ENCODE measurements around the gene CELF4.
"Not testable (repeated sequence)": the region's sequence is repeated elsewhere in the genome, so short reads cannot be mapped to it uniquely, and the experiment has no call there.

Gene CELF4

DNA sequence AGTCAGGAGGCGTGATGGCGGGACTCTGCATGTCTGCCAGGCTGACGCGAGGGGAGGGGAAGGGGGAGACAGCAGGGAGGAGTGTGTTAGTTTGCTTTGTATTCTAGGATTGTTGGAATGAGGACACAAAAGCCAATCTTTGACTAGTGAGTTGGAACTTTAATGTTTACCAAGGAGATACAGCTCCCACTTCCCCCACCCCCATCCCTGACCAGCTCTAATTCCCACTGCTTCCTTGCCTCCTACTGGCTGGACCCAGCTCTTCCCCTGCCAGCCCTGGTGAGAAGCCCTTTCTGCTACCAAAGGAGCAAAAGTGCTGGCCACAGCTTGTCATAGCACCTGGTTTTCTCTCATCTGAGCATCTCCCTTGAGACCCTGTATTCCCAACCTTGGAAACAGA, 84.5 kb downstream of the CELF4 start:
- Histone ChIP-seq H3K4me1 (ENCODE audit: insufficient read depth, low read length) (peaks cover 20% of the 10 kb centered on the region), H3K9ac (ENCODE audit: low read depth, low read length) (no peak overlapping the region), H3K36me3 (ENCODE audit: insufficient read depth, low read length) (no peaks in the 10 kb centered on the region), H3K9me3 (ENCODE audit: control insufficient read depth, insufficient read depth, low read length) (no peaks in the 10 kb centered on the region)

DNA sequence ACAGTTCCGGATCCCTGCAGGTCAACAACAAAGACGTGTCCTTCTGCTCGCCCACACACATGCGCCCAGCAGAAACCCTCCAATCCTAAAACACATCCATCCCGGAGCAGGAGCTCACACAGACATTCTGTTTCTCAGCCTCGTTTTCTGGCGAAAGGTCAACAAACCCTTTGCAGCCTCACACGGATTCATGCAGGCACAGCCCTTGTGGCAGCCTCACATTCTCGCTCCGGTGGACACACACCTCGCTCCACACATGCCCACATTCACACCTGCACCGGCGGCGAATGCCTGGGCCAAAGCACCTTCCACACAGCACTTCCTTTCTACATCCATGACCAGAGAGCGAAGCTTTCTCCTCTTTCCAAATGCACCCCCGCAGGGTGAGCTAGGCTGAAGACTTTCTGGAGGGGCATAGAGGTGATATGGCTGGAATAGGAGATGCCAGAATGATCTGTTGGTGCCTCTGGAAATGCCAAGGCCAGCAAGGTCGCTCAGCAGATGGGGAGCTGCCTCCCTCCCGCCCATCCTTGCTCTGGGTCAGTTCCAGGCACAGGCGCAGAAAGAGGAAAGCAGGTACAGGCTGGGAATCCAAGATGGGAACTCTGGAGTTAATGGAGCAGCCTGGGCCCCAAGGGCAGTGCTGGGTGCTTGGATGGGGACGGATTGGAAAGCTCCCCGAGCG, 88.8 kb downstream of the CELF4 start:
- no peaks in the 10 kb centered on the region; the same call in 1 of the 2 replicates for H3K9me3 ChIP-seq (ENCODE audit: control insufficient read depth, insufficient read depth, low read length)
- no peak overlapping the region for H3K9ac ChIP-seq (ENCODE audit: low read depth, low read length)
- no peaks in the 10 kb centered on the region for H3K36me3 ChIP-seq (ENCODE audit: insufficient read depth, low read length)
- H3K4me1 ChIP-seq (ENCODE audit: insufficient read depth, low read length) = peaks cover 4% of the 10 kb centered on the region; the same call in 1 of the 2 replicates

DNA sequence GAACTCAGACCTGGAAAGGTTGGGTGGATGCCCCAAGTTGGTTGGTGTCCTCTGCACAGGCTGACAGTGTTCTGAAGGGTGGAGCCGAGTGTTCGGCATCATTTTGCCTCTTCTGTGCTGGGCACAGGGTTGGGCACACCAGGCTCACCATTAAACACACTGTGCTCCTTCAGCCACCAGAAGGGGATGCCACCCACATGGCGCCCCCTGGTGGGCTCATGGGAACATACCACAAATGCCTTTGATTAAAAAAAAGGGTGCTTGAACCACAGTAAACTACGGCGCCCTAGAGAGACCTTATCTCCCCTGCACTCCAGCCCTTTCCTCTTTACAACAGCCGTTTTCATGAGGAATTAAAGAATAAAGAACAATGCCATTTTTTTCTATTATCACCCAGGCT, 89.4 kb downstream of the CELF4 start:
- Histone ChIP-seq H3K9me3 (ENCODE audit: control insufficient read depth, insufficient read depth, low read length) (no peaks in the 10 kb centered on the region; the same call in 1 of the 2 replicates), H3K4me1 (ENCODE audit: insufficient read depth, low read length) (no peaks in the 10 kb centered on the region; the same call in 1 of the 2 replicates), H3K9ac (ENCODE audit: low read depth, low read length) (no peak overlapping the region), H3K36me3 (ENCODE audit: insufficient read depth, low read length) (no peaks in the 10 kb centered on the region)

DNA sequence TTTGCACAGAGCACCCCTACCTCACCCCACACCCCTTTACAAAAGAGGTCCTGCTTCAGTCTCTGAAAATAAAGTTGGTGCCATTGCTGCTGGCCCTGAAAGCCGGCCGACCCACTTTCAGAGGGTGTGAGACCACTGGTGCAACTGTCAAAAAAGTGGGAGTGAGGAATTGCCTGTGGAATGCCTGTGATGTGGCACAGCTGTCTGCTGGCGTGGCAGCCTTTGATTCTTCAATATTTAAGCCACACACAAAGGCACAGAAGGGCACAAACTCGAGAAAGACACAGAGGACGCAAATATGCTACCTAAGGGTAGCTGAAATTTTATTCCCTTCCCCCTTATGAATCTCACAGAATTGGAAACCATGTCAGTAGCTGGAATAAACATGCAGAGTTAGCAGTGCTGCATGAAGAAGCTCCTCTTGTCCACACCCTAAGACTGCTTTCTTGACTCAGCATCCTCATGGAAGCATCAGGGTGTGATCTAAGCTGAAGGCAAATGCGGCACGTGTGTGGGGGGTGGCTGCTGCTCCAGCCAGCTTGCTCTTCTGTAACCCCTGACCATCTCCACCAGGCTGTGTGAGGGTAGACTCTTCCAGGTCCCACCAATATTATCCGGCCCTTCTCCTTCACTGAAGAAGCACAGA, 92.3 kb downstream of the CELF4 start:
- no peaks in the 10 kb centered on the region for H3K4me1 ChIP-seq (ENCODE audit: insufficient read depth, low read length)
- no peaks in the 10 kb centered on the region for H3K36me3 ChIP-seq (ENCODE audit: insufficient read depth, low read length)
- no peaks in the 10 kb centered on the region; the same call in 1 of the 2 replicates for H3K9me3 ChIP-seq (ENCODE audit: control insufficient read depth, insufficient read depth, low read length)
- H3K9ac ChIP-seq (ENCODE audit: low read depth, low read length) = no peak overlapping the region

DNA sequence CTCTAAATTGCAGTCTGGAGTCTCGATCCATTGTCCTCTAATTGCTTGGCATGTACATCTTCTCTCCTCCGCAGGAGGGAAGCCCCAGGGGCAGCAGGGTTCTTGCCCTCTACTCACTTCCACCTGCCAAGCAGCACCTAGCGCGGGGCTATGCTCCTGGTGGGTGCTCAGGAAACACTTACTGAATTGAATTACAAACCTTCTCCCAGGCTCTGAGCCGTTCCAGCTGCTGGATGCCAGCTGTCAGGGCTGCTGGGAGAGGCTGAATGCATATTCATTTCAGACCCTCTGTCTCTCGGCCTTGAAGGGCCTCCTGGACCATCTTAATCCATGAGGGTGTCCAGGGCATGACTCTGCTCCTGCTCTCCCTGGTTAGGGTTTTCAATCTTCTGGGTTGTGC, 94.0 kb downstream of the CELF4 start:
- H3K4me1 ChIP-seq (ENCODE audit: insufficient read depth, low read length) = no peaks in the 10 kb centered on the region
- H3K36me3 ChIP-seq (ENCODE audit: insufficient read depth, low read length) = no peaks in the 10 kb centered on the region
- H3K9me3 ChIP-seq (ENCODE audit: control insufficient read depth, insufficient read depth, low read length) = no peaks in the 10 kb centered on the region; the same call in 1 of the 2 replicates
- no peak overlapping the region for H3K9ac ChIP-seq (ENCODE audit: low read depth, low read length)

DNA sequence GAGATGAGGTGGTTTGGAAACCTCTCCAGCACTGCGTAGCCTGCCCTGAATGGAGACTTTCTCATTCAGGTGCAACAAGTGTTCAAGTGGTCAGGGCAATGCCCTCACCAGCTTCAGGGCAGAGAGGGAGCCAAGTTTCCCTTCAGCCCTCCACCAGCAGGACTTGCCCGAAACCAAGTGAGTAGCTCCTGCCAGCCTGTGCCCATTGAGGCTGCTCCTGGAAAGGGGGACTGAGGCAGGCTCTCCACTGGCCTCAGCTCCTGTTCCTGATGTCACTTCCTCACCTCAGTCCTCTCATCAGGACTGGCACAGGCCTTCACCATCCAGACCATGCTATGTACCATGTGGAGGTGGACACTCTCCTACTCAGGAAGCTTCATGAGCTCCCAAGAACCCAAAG, 94.6 kb downstream of the CELF4 start:
- Histone ChIP-seq H3K4me1 (ENCODE audit: insufficient read depth, low read length) (no peaks in the 10 kb centered on the region), H3K9me3 (ENCODE audit: control insufficient read depth, insufficient read depth, low read length) (no peaks in the 10 kb centered on the region; the same call in 1 of the 2 replicates), H3K36me3 (ENCODE audit: insufficient read depth, low read length) (no peaks in the 10 kb centered on the region), H3K9ac (ENCODE audit: low read depth, low read length) (no peak overlapping the region)

DNA sequence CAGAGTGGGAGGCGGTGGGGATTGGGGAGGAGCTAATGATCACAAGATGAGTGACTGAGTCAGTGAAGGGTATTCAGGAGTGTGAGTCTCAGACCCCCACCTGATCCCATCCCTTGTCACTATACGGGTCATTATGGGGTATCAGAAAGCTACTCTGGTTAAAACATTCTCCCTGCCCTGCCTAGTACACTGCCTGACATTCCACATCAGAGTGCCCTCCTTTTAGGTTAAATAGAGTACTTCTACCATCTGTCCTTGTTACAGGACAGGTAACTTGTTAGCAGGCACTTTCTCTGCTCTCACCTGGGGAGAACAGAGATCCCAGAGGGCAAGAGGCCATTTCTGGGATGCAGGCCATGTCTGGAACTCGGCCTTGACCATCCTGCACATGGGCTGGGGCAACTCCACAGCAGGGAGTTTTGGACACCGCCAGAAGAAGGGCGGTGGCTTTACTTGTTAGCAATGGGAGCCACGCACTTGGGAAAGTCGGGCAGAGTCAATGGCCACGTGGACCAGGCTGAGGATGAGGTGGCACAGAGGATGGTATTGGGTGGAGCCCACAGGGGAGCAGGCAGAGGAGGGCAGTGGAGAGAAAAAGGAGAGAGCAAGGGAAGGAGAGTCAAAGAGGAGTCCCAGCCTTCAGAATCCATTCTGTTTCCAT, 98.5 kb downstream of the CELF4 start:
- Histone ChIP-seq H3K9me3 (ENCODE audit: control insufficient read depth, insufficient read depth, low read length) (no peaks in the 10 kb centered on the region), H3K4me1 (ENCODE audit: insufficient read depth, low read length) (peaks cover 5% of the 10 kb centered on the region; the same call in 1 of the 2 replicates), H3K9ac (ENCODE audit: low read depth, low read length) (no peak overlapping the region), H3K36me3 (ENCODE audit: insufficient read depth, low read length) (no peaks in the 10 kb centered on the region)

DNA sequence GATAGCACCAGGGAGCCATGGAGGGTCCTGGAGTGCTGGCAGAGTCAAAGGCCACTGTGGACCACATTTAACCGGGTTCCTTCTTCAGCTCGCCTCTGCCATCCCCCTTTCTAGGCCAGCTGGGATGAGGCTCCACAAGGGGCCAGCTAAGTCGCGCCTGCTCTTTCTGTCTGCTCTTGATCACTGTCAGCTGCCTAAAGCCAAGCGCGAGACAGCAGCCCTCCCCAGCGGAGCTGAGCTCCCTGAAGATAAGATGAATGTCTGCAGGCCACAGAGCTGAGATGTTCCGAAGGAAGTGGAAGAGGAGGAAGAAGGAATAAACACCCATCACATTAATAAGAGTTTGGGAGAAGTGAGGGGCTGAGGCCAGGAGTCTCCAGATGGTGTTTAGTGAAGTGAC, 99.6 kb downstream of the CELF4 start:
- Histone ChIP-seq H3K36me3 (ENCODE audit: insufficient read depth, low read length) (no peaks in the 10 kb centered on the region), H3K9ac (ENCODE audit: low read depth, low read length) (no peak overlapping the region), H3K4me1 (ENCODE audit: insufficient read depth, low read length) (peaks cover 5% of the 10 kb centered on the region; the same call in 1 of the 2 replicates)

DNA sequence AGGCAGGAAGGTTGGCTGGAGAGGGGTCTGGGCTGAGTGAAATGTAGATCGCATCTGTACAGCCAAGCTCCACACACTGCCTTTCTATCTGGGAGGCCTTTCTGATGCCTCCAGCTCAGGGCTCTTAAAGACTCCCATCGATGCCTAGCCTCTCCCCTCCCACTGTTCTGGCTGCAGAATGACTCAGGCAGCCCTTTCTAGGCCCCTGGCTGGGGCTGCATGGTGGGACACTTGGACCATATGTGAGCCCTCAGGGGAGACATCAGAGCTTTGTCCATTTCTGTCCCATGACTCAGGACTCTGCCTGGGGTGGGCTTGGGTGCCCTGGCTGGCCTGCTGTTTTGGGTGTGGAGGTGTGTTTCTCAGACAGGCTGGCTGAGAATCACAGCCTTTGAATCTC, 101.3 kb downstream of the CELF4 start:
- Histone ChIP-seq H3K9me3 (ENCODE audit: control insufficient read depth, insufficient read depth, low read length) (no peaks in the 10 kb centered on the region), H3K9ac (ENCODE audit: low read depth, low read length) (no peak overlapping the region), H3K36me3 (ENCODE audit: insufficient read depth, low read length) (no peaks in the 10 kb centered on the region), H3K4me1 (ENCODE audit: insufficient read depth, low read length) (peaks cover 5% of the 10 kb centered on the region; the same call in 1 of the 2 replicates)

More for the DNA sequence above, 99.6 kb downstream of the CELF4 start:
- no peaks in the 10 kb centered on the region for H3K9me3 ChIP-seq (ENCODE audit: control insufficient read depth, insufficient read depth, low read length)

DNA sequence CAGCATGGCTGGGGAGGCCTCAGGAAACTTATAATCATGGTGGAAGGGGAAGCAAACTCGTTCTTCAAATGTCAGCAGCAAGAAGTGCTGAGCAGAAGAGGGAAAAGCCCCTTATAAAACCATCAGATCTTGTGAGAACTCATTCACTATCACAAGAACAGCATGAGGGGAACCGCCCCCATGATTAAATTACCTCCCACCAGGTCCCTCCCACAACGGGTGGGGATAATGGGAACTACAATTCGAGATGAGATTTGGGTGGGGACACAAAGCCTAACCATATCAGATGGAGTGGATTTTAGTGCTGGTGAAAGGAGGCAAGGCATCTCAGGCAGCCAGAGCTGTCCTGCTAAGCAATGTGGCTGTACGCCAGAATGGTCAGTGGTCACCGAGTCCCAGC, 104.3 kb downstream of the CELF4 start:
- H3K4me1 ChIP-seq (ENCODE audit: insufficient read depth, low read length); H3K9me3 ChIP-seq (ENCODE audit: control insufficient read depth, insufficient read depth, low read length); H3K9ac ChIP-seq (ENCODE audit: low read depth, low read length); H3K36me3 ChIP-seq (ENCODE audit: insufficient read depth, low read length): not testable (repeated sequence)

DNA sequence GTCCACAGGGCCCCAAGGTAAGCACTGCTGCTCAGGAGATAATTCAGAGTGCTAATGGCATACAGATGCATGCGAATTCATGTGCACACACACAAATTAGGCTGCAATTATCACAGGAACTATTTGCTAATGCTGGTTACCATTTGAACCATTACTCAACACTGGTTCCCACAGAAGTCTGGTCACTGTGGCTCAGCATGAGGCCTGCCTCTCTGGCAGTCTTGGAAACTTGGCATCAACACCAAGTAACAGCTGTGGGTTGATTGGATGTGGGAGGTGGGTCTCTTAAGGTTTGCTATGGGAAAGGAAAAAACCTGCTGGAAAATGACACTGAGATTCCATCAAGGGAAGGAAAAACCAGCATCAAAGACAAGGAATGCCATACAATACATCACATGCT, 105.0 kb downstream of the CELF4 start:
- H3K9me3 ChIP-seq (ENCODE audit: control insufficient read depth, insufficient read depth, low read length) = no peaks in the 10 kb centered on the region
- H3K4me1 ChIP-seq (ENCODE audit: insufficient read depth, low read length) = peaks cover 5% of the 10 kb centered on the region; the same call in 1 of the 2 replicates
- H3K36me3 ChIP-seq (ENCODE audit: insufficient read depth, low read length) = no peaks in the 10 kb centered on the region
- no peak overlapping the region for H3K9ac ChIP-seq (ENCODE audit: low read depth, low read length)

DNA sequence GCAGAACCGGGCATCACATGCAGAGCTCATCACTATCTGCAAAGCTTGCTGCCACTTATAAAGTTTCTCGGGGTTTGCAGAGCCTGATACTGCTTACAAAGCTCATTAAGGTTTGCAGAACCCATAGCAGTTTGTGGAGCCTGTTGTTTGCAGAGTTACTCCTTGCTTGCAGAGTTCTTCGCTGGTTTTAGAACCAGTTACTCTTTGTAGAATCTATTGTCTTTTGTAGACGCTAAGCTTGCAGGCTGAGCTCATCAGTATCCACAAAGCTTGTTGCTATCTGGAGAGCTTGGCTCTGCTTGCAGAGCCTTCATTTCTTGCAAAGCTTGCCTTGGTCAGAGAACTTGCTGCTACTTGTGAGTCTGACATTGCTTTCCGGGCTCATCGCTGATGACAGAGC, 106.9 kb downstream of the CELF4 start:
- no peaks in the 10 kb centered on the region for H3K9me3 ChIP-seq (ENCODE audit: control insufficient read depth, insufficient read depth, low read length)
- no peaks in the 10 kb centered on the region; the same call in 1 of the 2 replicates for H3K4me1 ChIP-seq (ENCODE audit: insufficient read depth, low read length)
- H3K36me3 ChIP-seq (ENCODE audit: insufficient read depth, low read length) = no peaks in the 10 kb centered on the region
- H3K9ac ChIP-seq (ENCODE audit: low read depth, low read length) = no peak overlapping the region

DNA sequence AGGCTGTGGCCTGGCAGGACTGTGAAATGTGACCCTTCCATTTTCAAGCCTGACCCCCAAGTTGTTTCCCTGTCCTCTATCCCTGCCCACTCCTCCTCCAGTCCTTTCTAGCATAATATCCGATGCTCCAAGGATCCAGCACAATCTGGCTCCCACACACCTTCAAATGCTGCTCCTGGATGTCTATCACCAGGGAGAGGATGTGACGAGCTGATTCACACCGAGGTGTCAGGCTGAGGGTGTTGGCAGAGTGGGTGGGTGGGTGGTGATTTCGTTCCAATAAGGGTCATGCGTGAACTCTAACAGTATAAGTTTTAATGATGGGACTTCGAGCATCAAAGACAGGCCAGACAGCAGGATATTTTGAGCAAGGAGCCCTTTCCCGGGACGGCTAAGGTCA, 107.8 kb downstream of the CELF4 start:
- peaks cover 7% of the 10 kb centered on the region; the same call in 1 of the 2 replicates for H3K4me1 ChIP-seq (ENCODE audit: insufficient read depth, low read length)
- no peak overlapping the region for H3K9ac ChIP-seq (ENCODE audit: low read depth, low read length)
- no peaks in the 10 kb centered on the region for H3K36me3 ChIP-seq (ENCODE audit: insufficient read depth, low read length)
- no peaks in the 10 kb centered on the region for H3K9me3 ChIP-seq (ENCODE audit: control insufficient read depth, insufficient read depth, low read length)

DNA sequence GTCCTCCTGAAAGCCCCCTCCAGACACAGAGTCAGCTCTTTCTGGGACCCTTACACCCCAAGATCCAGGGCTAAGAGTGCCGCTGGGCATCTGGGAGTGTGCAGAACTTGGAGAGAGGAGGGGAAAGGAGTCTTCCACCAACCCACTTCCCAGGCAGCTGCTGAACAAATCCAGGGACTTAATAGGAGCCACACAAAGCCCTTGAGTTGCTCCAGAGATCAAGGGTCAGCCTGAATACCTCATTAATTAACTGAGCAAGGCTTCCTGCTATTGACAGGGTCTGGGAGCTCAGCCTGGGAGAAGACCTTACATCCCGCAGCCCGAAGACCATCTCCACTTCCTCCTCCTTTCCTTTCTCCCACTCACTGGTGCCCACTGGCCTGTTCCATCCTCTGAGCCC, 108.3 kb downstream of the CELF4 start:
- Histone ChIP-seq H3K4me1 (ENCODE audit: insufficient read depth, low read length) (peaks cover 7% of the 10 kb centered on the region; the same call in 1 of the 2 replicates), H3K36me3 (ENCODE audit: insufficient read depth, low read length) (no peaks in the 10 kb centered on the region), H3K9me3 (ENCODE audit: control insufficient read depth, insufficient read depth, low read length) (no peaks in the 10 kb centered on the region), H3K9ac (ENCODE audit: low read depth, low read length) (no peak overlapping the region)

DNA sequence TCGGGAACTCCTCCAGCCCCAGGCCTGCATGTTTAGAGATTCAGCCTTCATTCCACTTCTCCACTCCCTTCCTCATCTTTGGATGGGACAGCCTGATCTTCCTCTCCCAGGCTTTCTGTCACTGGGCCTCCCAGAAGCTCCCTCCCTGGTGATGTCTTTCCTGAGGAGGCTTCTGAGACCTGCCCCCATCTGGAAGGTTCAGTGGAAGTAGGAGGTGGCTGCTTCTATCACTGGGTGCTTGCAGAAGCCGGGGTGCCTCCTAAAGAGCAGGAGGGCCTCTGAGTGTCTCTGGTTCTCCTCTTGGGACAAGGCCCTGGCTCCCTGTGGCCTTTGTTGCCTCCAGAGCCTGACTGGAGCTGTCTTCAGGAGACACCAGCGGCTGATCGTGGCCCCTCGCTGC, 108.7 kb downstream of the CELF4 start:
- Histone ChIP-seq H3K4me1 (ENCODE audit: insufficient read depth, low read length) (peaks cover 7% of the 10 kb centered on the region; the same call in 1 of the 2 replicates), H3K9ac (ENCODE audit: low read depth, low read length) (no peak overlapping the region), H3K9me3 (ENCODE audit: control insufficient read depth, insufficient read depth, low read length) (no peaks in the 10 kb centered on the region), H3K36me3 (ENCODE audit: insufficient read depth, low read length) (no peaks in the 10 kb centered on the region)
